HepG2 (cell line): ENCODE measurements around the gene PHAX. TPM values are rescaled to one million over a fixed set of nuclear protein-coding genes. Genes with fewer than 3 reads are reported as not detected.

Experiments used
- BATF2 ChIP-seq: sonication (generic); formaldehyde crosslinking; IDR thresholded peaks from 2 replicates; pipeline ENCODE4 v1.8.0; 2022; ENCODE audit warnings: mild to moderate bottlenecking, missing genetic modification reagents, moderate library complexity
- GLI4 ChIP-seq: sonication (generic); formaldehyde crosslinking; IDR thresholded peaks from 2 replicates; pipeline ENCODE4 v1.5.1; 2020; ENCODE audit warnings: missing genetic modification reagents, mild to moderate bottlenecking, moderate library complexity, borderline replicate concordance
- HDAC2 ChIP-seq: sonication (generic); formaldehyde crosslinking; IDR thresholded peaks from 2 replicates; pipeline ENCODE4 v1.4.0; 2020; ENCODE audit warnings: missing genetic modification reagents
- HOXD1 ChIP-seq: sonication (generic); formaldehyde crosslinking; IDR thresholded peaks from 2 replicates; pipeline ENCODE4 v1.5.0; 2020; ENCODE audit warnings: missing genetic modification reagents
- IRX3 ChIP-seq: sonication (generic); formaldehyde crosslinking; IDR thresholded peaks from 2 replicates; pipeline ENCODE4 v1.8.1; 2023; ENCODE audit warnings: mild to moderate bottlenecking, low read depth, missing genetic modification reagents, borderline replicate concordance
- JARID2 ChIP-seq: sonication (generic); formaldehyde crosslinking; IDR thresholded peaks from 2 replicates; pipeline ENCODE4 v1.8.1; 2023; ENCODE audit warnings: missing genetic modification reagents, inconsistent platforms; ENCODE audit not compliant: insufficient replicate concordance
- KLF15 ChIP-seq: sonication (generic); formaldehyde crosslinking; IDR thresholded peaks from 2 replicates; pipeline ENCODE4 v1.8.1; 2023; ENCODE audit warnings: borderline replicate concordance, mild to moderate bottlenecking, inconsistent platforms, missing genetic modification reagents, mixed read lengths
- NR2F1 ChIP-seq, 2 experiments: fragments of 450-650 bp in 1 of 2; formaldehyde crosslinking in 1 of 2; IDR thresholded peaks; 2 replicates each; pipeline versions ENCODE4 v1.5.0 to v1.6.1; 2016 to 2020; ENCODE audit warnings: mild to moderate bottlenecking in 1 of 2, missing compliant biosample characterization in 1 of 2, missing genetic modification reagents in 1 of 2, moderate library complexity in 1 of 2
- SNAPC4 ChIP-seq: sonication (generic); formaldehyde crosslinking; IDR thresholded peaks from 2 replicates; pipeline ENCODE4 v1.4.0; 2020; ENCODE audit warnings: mild to moderate bottlenecking, missing genetic modification reagents
- SOX6 ChIP-seq, 2 experiments: fragments of 450-650 bp in 1 of 2; sonication (generic) in 1 of 2; formaldehyde crosslinking in 1 of 2; IDR thresholded peaks; 2 replicates each; pipeline versions ENCODE4 v1.4.0 to v1.6.1; 2017 to 2020; ENCODE audit warnings: antibody characterized with exemption in 1 of 2, mild to moderate bottlenecking in 1 of 2, missing genetic modification reagents in 1 of 2
- SRSF4 ChIP-seq: fragments of 200-400 bp; formaldehyde crosslinking; IDR thresholded peaks from one replicate; pipeline ENCODE4 v1.6.1; 2018; ENCODE audit warnings: mild to moderate bottlenecking, low read depth, low read length, moderate library complexity; ENCODE audit not compliant: poor library complexity, severe bottlenecking
- THAP11 ChIP-seq: IDR thresholded peaks from 2 replicates; pipeline ENCODE4 v1.6.1; 2016; ENCODE audit warnings: missing biosample characterization, missing genetic modification reagents
- THAP8 ChIP-seq: sonication (generic); formaldehyde crosslinking; IDR thresholded peaks from 2 replicates; pipeline ENCODE4 v1.5.1; 2020; ENCODE audit warnings: missing genetic modification reagents, mild to moderate bottlenecking, borderline replicate concordance
- ZBTB26 ChIP-seq: IDR thresholded peaks from 2 replicates; pipeline ENCODE4 v1.6.1; 2016; ENCODE audit warnings: missing compliant biosample characterization, missing genetic modification reagents, borderline replicate concordance
- ZBTB38 ChIP-seq: sonication (generic); formaldehyde crosslinking; IDR thresholded peaks from 2 replicates; pipeline ENCODE4 v1.5.1; 2020; ENCODE audit warnings: mild to moderate bottlenecking, missing genetic modification reagents
- ZNF12 ChIP-seq: sonication (generic); formaldehyde crosslinking; IDR thresholded peaks from 2 replicates; pipeline ENCODE4 v1.5.0; 2020; ENCODE audit warnings: missing genetic modification reagents
- ZNF34 ChIP-seq: sonication (generic); formaldehyde crosslinking; IDR thresholded peaks from 2 replicates; pipeline ENCODE4 v1.4.0; 2020; ENCODE audit warnings: mild to moderate bottlenecking, missing genetic modification reagents, borderline replicate concordance
- ZNF468 ChIP-seq: sonication (generic); formaldehyde crosslinking; IDR thresholded peaks from 2 replicates; pipeline ENCODE4 v1.8.0; 2022; ENCODE audit warnings: mild to moderate bottlenecking, moderate library complexity, missing genetic modification reagents
- ZNF713 ChIP-seq: sonication (generic); formaldehyde crosslinking; IDR thresholded peaks from 2 replicates; pipeline ENCODE4 v1.4.0; 2020; ENCODE audit warnings: mild to moderate bottlenecking, missing genetic modification reagents
- ZNF75D ChIP-seq: sonication (generic); formaldehyde crosslinking; IDR thresholded peaks from 2 replicates; pipeline ENCODE4 v1.8.1; 2023; ENCODE audit warnings: missing genetic modification reagents, mild to moderate bottlenecking, borderline replicate concordance
- ZNF772 ChIP-seq: sonication (generic); formaldehyde crosslinking; IDR thresholded peaks from 2 replicates; pipeline ENCODE4 v1.5.0; 2020; ENCODE audit warnings: mild to moderate bottlenecking, missing genetic modification reagents
- polyA plus RNA-seq, 8 experiments: library from polyadenylated mRNA; depleted of rRNA in 3 of 8; stranded (reverse) in 7 of 8; unstranded in 1 of 8; fragments of >200 nt; fragmentation: Illumina TruSeq in 4 of 8; extraction: Trizol in 4 of 8; gene quantifications; 2 replicates each; pipeline versions ENCODE4 v1.2.1 to v1.2.3, GENCODE V29; 2011 to 2016; ENCODE audit warnings: low read depth in 4 of 8, missing spikeins in 1 of 8, mixed read lengths in 1 of 8; ENCODE audit not compliant: insufficient read depth in 1 of 8
- total RNA-seq, 5 experiments: library from RNA; depleted of rRNA; stranded (reverse); fragments of >200 nt; fragmentation: Illumina TruSeq; extraction: Trizol; gene quantifications; 2 replicates each; pipeline ENCODE4 v1.2.3, GENCODE V29; 2016; ENCODE audit warnings: low read depth in 1 of 5

The PHAX gene
- total and polyA plus RNA-seq, 2 of the 13 experiments (the other 11 are each of a cell fraction or from before 2014, with no cell fraction given): 20.0 to 59.7 TPM

- TF ChIP-seq ZBTB26: no peak
- peak; percentile 60; the same call in 1 of the 2 replicates for TF ChIP-seq ZNF34 (CRISPR knock-in tag)
- TF ChIP-seq ZNF12 (CRISPR knock-in tag): peak; percentile 92
- peak; percentile 66; the same call in 1 of the 2 replicates for TF ChIP-seq HDAC2 (CRISPR knock-in tag)
- no peak for TF ChIP-seq JARID2 (CRISPR knock-in tag)
- TF ChIP-seq ZNF468 (CRISPR knock-in tag): no peak
- TF ChIP-seq KLF15: peak; percentile 98; the same call in 1 of the 2 replicates
- no peak for TF ChIP-seq THAP8 (CRISPR knock-in tag)
- TF ChIP-seq IRX3 (CRISPR knock-in tag): peak; percentile 73; the same call in 1 of the 2 replicates
- TF ChIP-seq ZBTB38 (CRISPR knock-in tag): peak; percentile 62; the same call in 1 of the 2 replicates
- peak; percentile 68 for TF ChIP-seq THAP11 (CRISPR knock-in tag)
- TF ChIP-seq GLI4: no peak
- no peak for TF ChIP-seq ZNF772 (CRISPR knock-in tag)
- no peak for TF ChIP-seq NR2F1 (CRISPR knock-in tag; IDR thresholded peaks at IDR 0.05)
- TF ChIP-seq SNAPC4 (CRISPR knock-in tag): peak; percentile 67; the same call in 1 of the 2 replicates
- no peak for TF ChIP-seq ZNF75D
- no peak for TF ChIP-seq ZNF713
- no peak for TF ChIP-seq SOX6 (IDR thresholded peaks at IDR 0.05)
- peak; percentile 87 for TF ChIP-seq SOX6 (CRISPR knock-in tag; IDR thresholded peaks at IDR 0.05)
- TF ChIP-seq SRSF4: no peak
- TF ChIP-seq HOXD1: peak; percentile 75; the same call in 1 of the 2 replicates
- TF ChIP-seq BATF2 (CRISPR knock-in tag): 0 out of 2 replicates have a peak, but pooled peaks have one; percentile 28
These were observed 5.8 kb upstream of the PHAX start, which contains the start of gene ALDH7A1 (continued) for GRCh38 chr5:126594748-126595485.
